K562 (cell line): ENCODE measurements around the gene MED15. TPM values are rescaled to one million over a fixed set of nuclear protein-coding genes. Genes with fewer than 3 reads are reported as not detected.

Source experiments
- ARID2 ChIP-seq: fragments of 450-650 bp; IDR thresholded peaks from 2 replicates; pipeline ENCODE4 v1.6.1; 2017; ENCODE audit warnings: antibody characterized with exemption, mild to moderate bottlenecking
- ARID3A ChIP-seq: IDR thresholded peaks from 2 replicates; pipeline ENCODE4 v1.6.1; 2012; ENCODE audit warnings: low read depth, low read length, improper control_type of control experiment, borderline replicate concordance
- CBFA2T3 ChIP-seq: fragments of 450-650 bp; IDR thresholded peaks from 2 replicates; pipeline ENCODE4 v1.6.1; 2017
- CEBPG ChIP-seq, 3 experiments: fragments of 200-800 bp in 1 of 3; sonication (Bioruptor generic) in 1 of 3; sonication (generic) in 1 of 3; formaldehyde crosslinking in 1 of 3; IDR thresholded peaks in 2 of 3; conservative IDR thresholded peaks in 1 of 3; 2 replicates each; pipeline versions ENCODE4 v1.6.1 to v1.8.0; 2016 to 2022; ENCODE audit warnings: missing compliant biosample characterization in 2 of 3, missing genetic modification characterization in 2 of 3, mild to moderate bottlenecking in 1 of 3, missing genetic modification reagents in 1 of 3
- DDX20 ChIP-seq: fragments of 450-650 bp; IDR thresholded peaks from 2 replicates; pipeline ENCODE4 v1.6.1; 2016; ENCODE audit warnings: missing genetic modification characterization, low read depth, mild to moderate bottlenecking, missing compliant biosample characterization, moderate library complexity
- EGR1 ChIP-seq: fragments of 450-650 bp; conservative IDR thresholded peaks from 2 replicates; pipeline ENCODE4 v1.6.1; 2017; ENCODE audit warnings: mild to moderate bottlenecking
- EHMT2 ChIP-seq: fragments of 450-650 bp; IDR thresholded peaks from 2 replicates; pipeline ENCODE4 v1.6.1; 2018; ENCODE audit warnings: antibody characterized with exemption
- HDAC2 ChIP-seq: fragments of 450-650 bp; IDR thresholded peaks from 2 replicates; pipeline ENCODE4 v1.6.1; 2016; ENCODE audit warnings: mild to moderate bottlenecking
- HNRNPLL ChIP-seq: fragments of 200-400 bp; formaldehyde crosslinking; IDR thresholded peaks from 2 replicates; pipeline ENCODE4 v1.6.1; 2017; ENCODE audit warnings: low read length, low read depth, mild to moderate bottlenecking; ENCODE audit not compliant: poor library complexity, severe bottlenecking
- MITF ChIP-seq: IDR thresholded peaks from 2 replicates; pipeline ENCODE4 v1.6.1; 2014; ENCODE audit warnings: antibody characterized with exemption
- NFRKB ChIP-seq: fragments of 450-650 bp; IDR thresholded peaks from 2 replicates; pipeline ENCODE4 v1.6.1; 2016; ENCODE audit warnings: low read depth
- POLR2B ChIP-seq: fragments of 450-650 bp; IDR thresholded peaks from 2 replicates; pipeline ENCODE4 v1.6.1; 2018; ENCODE audit warnings: low read depth; ENCODE audit not compliant: partially characterized antibody
- RUNX1 ChIP-seq: sonication (generic); IDR thresholded peaks from 2 replicates; pipeline ENCODE4 v1.6.1; 2016; ENCODE audit warnings: antibody characterized with exemption, low read depth
- STAT6 ChIP-seq: sonication (generic); formaldehyde crosslinking; IDR thresholded peaks from 2 replicates; pipeline ENCODE4 v1.8.1; 2023; ENCODE audit warnings: mild to moderate bottlenecking, missing genetic modification reagents
- TBL1XR1 ChIP-seq, 2 experiments: IDR thresholded peaks; 2 replicates each; pipeline ENCODE4 v1.6.1; 2012; ENCODE audit warnings: improper control_type of control experiment in 2 of 2, low read length in 2 of 2, mild to moderate bottlenecking in 1 of 2
- ZNF197 ChIP-seq: fragments of 200-800 bp; sonication (Bioruptor generic); IDR thresholded peaks from 2 replicates; pipeline ENCODE4 v1.6.1; 2016; ENCODE audit warnings: low read depth, missing genetic modification characterization, missing compliant biosample characterization
- ZNF212 ChIP-seq: fragments of 450-650 bp; formaldehyde crosslinking; IDR thresholded peaks from 2 replicates; pipeline ENCODE4 v1.4.0; 2020; ENCODE audit warnings: mild to moderate bottlenecking
- ZNF324 ChIP-seq: fragments of 250-450 bp; sonication (Bioruptor Pico); IDR thresholded peaks from 2 replicates; pipeline ENCODE4 v1.4.0; 2020; ENCODE audit warnings: mild to moderate bottlenecking
- polyA plus RNA-seq, 8 experiments: library from polyadenylated mRNA; depleted of rRNA in 4 of 8; stranded (reverse) in 5 of 8; unstranded in 3 of 8; fragments of >200 nt; fragmentation: Nextera tagmentation in 2 of 8; fragmentation: Illumina TruSeq in 1 of 8; extraction: Ambion mirVana in 2 of 8; extraction: Trizol in 1 of 8; gene quantifications; 2 replicates each; pipeline versions ENCODE4 v1.2.1 to v1.2.3, GENCODE V29; 2011 to 2014; ENCODE audit warnings: inconsistent platforms in 1 of 8, missing spikeins in 1 of 8
- total RNA-seq, 7 experiments: library from RNA; depleted of rRNA in 6 of 7; stranded (reverse); fragments of >200 nt in 6 of 7; fragmentation: Illumina TruSeq in 2 of 7; extraction: Trizol in 2 of 7; gene quantifications; 2 replicates each; pipeline versions ENCODE4 v1.2.1 to v1.2.3, GENCODE V29; 2011 to 2021; ENCODE audit warnings: low replicate concordance in 1 of 7
- TF ChIP-seq, protein P1 (sequence below): fragments of 450-650 bp; IDR thresholded peaks from 2 replicates; pipeline ENCODE4 v1.6.1; 2018; ENCODE audit not compliant: partially characterized antibody

Gene MED15
- total and polyA plus RNA-seq, 9 of the 15 experiments (the other 6 are each of a cell fraction or from before 2014, with no cell fraction given): 4.0 to 271 (median 60.1) TPM

GRCh38 chr22:20507253-20508066 lies at the start of gene MED15 (continued):
- no peak; the same call in 1 of the 2 replicates for TF ChIP-seq ARID3A
- no peak for TF ChIP-seq DDX20 (tag)
- peak; percentile 87 to 98 for TF ChIP-seq TBL1XR1 (IDR thresholded peaks at IDR 0.05; ENCODE audit: low read length in 2 of 2)
- TF ChIP-seq, protein P1, sequence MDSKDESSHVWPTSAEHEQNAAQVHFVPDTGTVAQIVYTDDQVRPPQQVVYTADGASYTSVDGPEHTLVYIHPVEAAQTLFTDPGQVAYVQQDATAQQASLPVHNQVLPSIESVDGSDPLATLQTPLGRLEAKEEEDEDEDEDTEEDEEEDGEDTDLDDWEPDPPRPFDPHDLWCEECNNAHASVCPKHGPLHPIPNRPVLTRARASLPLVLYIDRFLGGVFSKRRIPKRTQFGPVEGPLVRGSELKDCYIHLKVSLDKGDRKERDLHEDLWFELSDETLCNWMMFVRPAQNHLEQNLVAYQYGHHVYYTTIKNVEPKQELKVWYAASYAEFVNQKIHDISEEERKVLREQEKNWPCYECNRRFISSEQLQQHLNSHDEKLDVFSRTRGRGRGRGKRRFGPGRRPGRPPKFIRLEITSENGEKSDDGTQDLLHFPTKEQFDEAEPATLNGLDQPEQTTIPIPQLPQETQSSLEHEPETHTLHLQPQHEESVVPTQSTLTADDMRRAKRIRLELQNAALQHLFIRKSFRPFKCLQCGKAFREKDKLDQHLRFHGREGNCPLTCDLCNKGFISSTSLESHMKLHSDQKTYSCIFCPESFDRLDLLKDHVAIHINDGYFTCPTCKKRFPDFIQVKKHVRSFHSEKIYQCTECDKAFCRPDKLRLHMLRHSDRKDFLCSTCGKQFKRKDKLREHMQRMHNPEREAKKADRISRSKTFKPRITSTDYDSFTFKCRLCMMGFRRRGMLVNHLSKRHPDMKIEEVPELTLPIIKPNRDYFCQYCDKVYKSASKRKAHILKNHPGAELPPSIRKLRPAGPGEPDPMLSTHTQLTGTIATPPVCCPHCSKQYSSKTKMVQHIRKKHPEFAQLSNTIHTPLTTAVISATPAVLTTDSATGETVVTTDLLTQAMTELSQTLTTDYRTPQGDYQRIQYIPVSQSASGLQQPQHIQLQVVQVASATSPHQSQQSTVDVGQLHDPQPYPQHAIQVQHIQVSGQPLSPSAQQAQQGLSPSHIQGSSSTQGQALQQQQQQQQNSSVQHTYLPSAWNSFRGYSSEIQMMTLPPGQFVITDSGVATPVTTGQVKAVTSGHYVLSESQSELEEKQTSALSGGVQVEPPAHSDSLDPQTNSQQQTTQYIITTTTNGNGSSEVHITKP: no peak
- TF ChIP-seq ARID2: no peak
- no peak for TF ChIP-seq RUNX1
- TF ChIP-seq CBFA2T3: no peak
- TF ChIP-seq EGR1: no peak
- TF ChIP-seq ZNF212: no peak
- no peak for TF ChIP-seq HDAC2
- peak; percentile 100 for TF ChIP-seq STAT6 (CRISPR knock-in tag)
- TF ChIP-seq ZNF197 (CRISPR knock-in tag): no peak
- no peak for TF ChIP-seq CEBPG (CRISPR knock-in tag; IDR thresholded peaks at IDR 0.05)
- TF ChIP-seq CEBPG (tag; conservative IDR thresholded peaks at IDR 0.05 in 1 of 2, IDR thresholded peaks at IDR 0.05 in 1 of 2): no peak
- TF ChIP-seq EHMT2: no peak
- TF ChIP-seq POLR2B: no peak
- peak; percentile 73 for TF ChIP-seq HNRNPLL
- no peak for TF ChIP-seq MITF
- no peak for TF ChIP-seq ZNF324 (CRISPR knock-in tag)
- no peak for TF ChIP-seq NFRKB
